OCI-LY7 (cell line): Measurements from ENCODE around the gene DCC. TPM values are rescaled to one million over a fixed set of nuclear protein-coding genes. Genes with fewer than 3 reads are reported as not detected.

Experiments used
- BruUV-seq: library from RNA; stranded (reverse); fragments of 400-500 nt; replicated peaks from 2 replicates; lab custom pipeline; 2021; lab: Mats Ljungman, UMichigan
- CTCF ChIA-PET: fragments of 300-600 bp; sonication (Branson Sonifier 250); formaldehyde crosslinking; loops from one replicate; lab custom pipeline; 2022; ENCODE audit warnings: antibody characterized with exemption; ENCODE audit not compliant: unreplicated experiment; lab: Charles Lee
- POLR2A ChIA-PET: fragments of 300-600 bp; sonication (Branson Sonifier 250); formaldehyde crosslinking; loops from one replicate; lab custom pipeline; 2022; ENCODE audit warnings: antibody characterized with exemption; lab: Charles Lee
- DNase-seq: peaks from one replicate; pipeline ENCODE4 v3.0.0-alpha.2; 2015; ENCODE audit warnings: low spot score
- H2AFZ ChIP-seq: fragments of 200-600 bp; sonication (generic), shearing (Covaris generic); 2 replicates; pipeline ENCODE4 v1.6.1; 2014; ENCODE audit warnings: mild to moderate bottlenecking, antibody characterized with exemption, low read length, moderate library complexity
- H3K27ac ChIP-seq: fragments of 200-600 bp; sonication (generic); 2 replicates; pipeline ENCODE4 v1.5.1; 2014; ENCODE audit warnings: mixed run types, low read depth, mild to moderate bottlenecking, moderate library complexity, low read length, inconsistent platforms; ENCODE audit not compliant: poor library complexity, severe bottlenecking
- H3K36me3 ChIP-seq: fragments of 200-600 bp; sonication (generic); 2 replicates; pipeline ENCODE4 v1.6.1; 2014; ENCODE audit warnings: mild to moderate bottlenecking, antibody characterized with exemption, low read length, moderate library complexity, mixed read lengths; ENCODE audit not compliant: insufficient read depth
- H3K4me1 ChIP-seq: fragments of 200-600 bp; sonication (generic); 2 replicates; pipeline ENCODE4 v1.5.1; 2014; ENCODE audit warnings: mild to moderate bottlenecking, low read length; ENCODE audit not compliant: insufficient read depth, poor library complexity, severe bottlenecking
- H3K4me2 ChIP-seq: fragments of 200-600 bp; sonication (generic); 2 replicates; pipeline ENCODE4 v1.6.1; 2014; ENCODE audit warnings: mild to moderate bottlenecking, low read length
- H3K4me3 ChIP-seq: fragments of 200-600 bp; sonication (generic); 2 replicates; pipeline ENCODE4 v1.5.1; 2014; ENCODE audit warnings: mild to moderate bottlenecking, low read depth, low read length; ENCODE audit not compliant: poor library complexity, severe bottlenecking
- H3K79me2 ChIP-seq: fragments of 200-600 bp; sonication (generic); 2 replicates; pipeline ENCODE4 v1.6.1; 2016; ENCODE audit warnings: low read depth, mild to moderate bottlenecking, low read length, moderate library complexity, mixed read lengths; ENCODE audit not compliant: insufficient read depth
- H3K9me2 ChIP-seq: fragments of 200-600 bp; sonication (generic); 2 replicates; pipeline ENCODE4 v1.6.1; 2016; ENCODE audit warnings: mild to moderate bottlenecking, low read length, mixed read lengths; ENCODE audit not compliant: insufficient read depth
- H3K9me3 ChIP-seq: fragments of 200-600 bp; sonication (generic); 2 replicates; pipeline ENCODE4 v1.6.1; 2014; ENCODE audit warnings: mild to moderate bottlenecking, mixed run types, low read length, mixed read lengths
- H4K20me1 ChIP-seq: fragments of 200-600 bp; sonication (generic); 2 replicates; pipeline ENCODE4 v1.6.1; 2014; ENCODE audit warnings: mild to moderate bottlenecking, antibody characterized with exemption, low read length, moderate library complexity, mixed read lengths; ENCODE audit not compliant: insufficient read depth
- EZH2phosphoT487 ChIP-seq: fragments of 200-600 bp; sonication (generic); IDR thresholded peaks from 2 replicates; pipeline ENCODE4 v1.6.1; 2018; ENCODE audit warnings: low read depth, borderline replicate concordance, mild to moderate bottlenecking, mixed run types, antibody characterized with exemption, low read length, moderate library complexity, mixed read lengths
- intact Hi-C: fragments of 100-400 bp; cut with micrococcal nuclease; formaldehyde crosslinking; loops from one replicate; pipeline ENCODE4 v1.10.0; 2022; ENCODE audit not compliant: unreplicated experiment
- total RNA-seq, 2 experiments: library from RNA; depleted of rRNA in 1 of 2; stranded (reverse); fragments of >200 nt in 1 of 2; shearing (Covaris generic) in 1 of 2; gene quantifications; 2 replicates each; pipeline ENCODE4 v1.2.3, GENCODE V29; 2014 to 2022
- TF ChIP-seq, protein P1 (sequence below): fragments of 200-600 bp; sonication (generic); conservative IDR thresholded peaks from 2 replicates; pipeline ENCODE4 v1.5.1; 2014; ENCODE audit warnings: mild to moderate bottlenecking, antibody characterized with exemption, low read length, moderate library complexity, mixed read lengths

Gene DCC
- total RNA-seq, 2 experiments from 2014 or later: not detected

DNA sequence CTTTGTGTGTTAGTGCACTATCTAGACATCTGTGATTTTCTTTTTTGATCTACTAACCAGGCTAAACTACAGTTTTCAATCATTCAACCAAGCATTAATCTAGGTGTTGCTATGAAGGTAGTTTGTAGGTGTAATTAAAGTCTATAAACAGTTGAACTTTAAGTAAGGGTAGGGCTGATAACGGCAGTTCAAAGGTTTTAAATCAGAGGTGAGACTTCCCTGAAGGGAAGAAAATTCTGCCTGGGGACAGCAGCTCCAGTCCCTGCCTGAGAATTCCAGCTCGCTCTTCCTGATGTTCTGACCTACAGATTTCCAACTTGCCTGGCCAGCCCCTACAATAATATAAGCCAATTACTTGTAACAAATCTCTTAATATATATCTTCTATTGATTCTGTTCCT lies 1220.5 kb downstream of the DCC start:
- CTCF ChIA-PET: no interaction called here
- intact Hi-C loops: no loop called here
- no peaks in the 10 kb centered on the region for H3K4me1 ChIP-seq
- BruUV-seq: no TSS peak
- H3K9me3 ChIP-seq: no peaks in the 10 kb centered on the region
- no peaks in the 10 kb centered on the region for H4K20me1 ChIP-seq
- no peak overlapping the region for H3K4me2 ChIP-seq
- H2AFZ ChIP-seq: no peak overlapping the region
- POLR2A ChIA-PET: no interaction called here
- H3K27ac ChIP-seq: no peak overlapping the region
- TF ChIP-seq, protein P1, sequence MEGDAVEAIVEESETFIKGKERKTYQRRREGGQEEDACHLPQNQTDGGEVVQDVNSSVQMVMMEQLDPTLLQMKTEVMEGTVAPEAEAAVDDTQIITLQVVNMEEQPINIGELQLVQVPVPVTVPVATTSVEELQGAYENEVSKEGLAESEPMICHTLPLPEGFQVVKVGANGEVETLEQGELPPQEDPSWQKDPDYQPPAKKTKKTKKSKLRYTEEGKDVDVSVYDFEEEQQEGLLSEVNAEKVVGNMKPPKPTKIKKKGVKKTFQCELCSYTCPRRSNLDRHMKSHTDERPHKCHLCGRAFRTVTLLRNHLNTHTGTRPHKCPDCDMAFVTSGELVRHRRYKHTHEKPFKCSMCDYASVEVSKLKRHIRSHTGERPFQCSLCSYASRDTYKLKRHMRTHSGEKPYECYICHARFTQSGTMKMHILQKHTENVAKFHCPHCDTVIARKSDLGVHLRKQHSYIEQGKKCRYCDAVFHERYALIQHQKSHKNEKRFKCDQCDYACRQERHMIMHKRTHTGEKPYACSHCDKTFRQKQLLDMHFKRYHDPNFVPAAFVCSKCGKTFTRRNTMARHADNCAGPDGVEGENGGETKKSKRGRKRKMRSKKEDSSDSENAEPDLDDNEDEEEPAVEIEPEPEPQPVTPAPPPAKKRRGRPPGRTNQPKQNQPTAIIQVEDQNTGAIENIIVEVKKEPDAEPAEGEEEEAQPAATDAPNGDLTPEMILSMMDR: no peak
- no peak for TF ChIP-seq EZH2phosphoT487
- no peak overlapping the region for H3K4me3 ChIP-seq
- no peaks in the 10 kb centered on the region for H3K36me3 ChIP-seq
- no peaks in the 10 kb centered on the region for H3K79me2 ChIP-seq
- no peak for DNase-seq
- no peaks in the 10 kb centered on the region for H3K9me2 ChIP-seq

DNA sequence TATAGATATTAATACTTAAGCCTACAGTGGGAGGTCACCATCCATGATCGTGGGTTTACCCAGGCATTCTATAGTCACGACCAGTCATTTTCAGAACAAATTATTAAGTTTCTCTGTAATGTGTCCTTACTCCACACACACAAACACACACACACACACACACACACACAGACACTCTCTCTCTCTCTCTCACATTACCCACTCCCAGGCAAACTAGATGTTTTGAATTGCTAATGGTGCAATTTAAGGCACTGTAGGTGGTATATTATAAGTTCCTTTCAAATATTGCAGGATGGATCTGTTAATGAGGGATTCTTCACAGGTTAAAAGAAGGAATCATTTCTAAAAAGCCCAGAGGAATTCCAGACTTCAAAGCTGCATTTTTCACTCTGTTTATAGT lies 1226.6 kb downstream of the DCC start:
- Histone ChIP-seq H3K27ac (no peak overlapping the region), H3K4me1 (no peaks in the 10 kb centered on the region), H3K9me3 (no peaks in the 10 kb centered on the region), H4K20me1 (no peaks in the 10 kb centered on the region), H3K36me3 (no peaks in the 10 kb centered on the region), H3K79me2 (no peaks in the 10 kb centered on the region), H3K9me2 (no peaks in the 10 kb centered on the region), H3K4me3 (no peak overlapping the region), H3K4me2 (no peak overlapping the region), H2AFZ (no peak overlapping the region)
- ChIA-PET POLR2A (no interaction called here), CTCF (no interaction called here)
- TF ChIP-seq, protein P1: no peak
- TF ChIP-seq EZH2phosphoT487: no peak
- BruUV-seq: no TSS peak
- intact Hi-C loops: loop anchor here (5.0 kb wide), 1 partner anchor 556 kb away; no protein-coding TSS in a partner anchor
- no peak for DNase-seq

DNA sequence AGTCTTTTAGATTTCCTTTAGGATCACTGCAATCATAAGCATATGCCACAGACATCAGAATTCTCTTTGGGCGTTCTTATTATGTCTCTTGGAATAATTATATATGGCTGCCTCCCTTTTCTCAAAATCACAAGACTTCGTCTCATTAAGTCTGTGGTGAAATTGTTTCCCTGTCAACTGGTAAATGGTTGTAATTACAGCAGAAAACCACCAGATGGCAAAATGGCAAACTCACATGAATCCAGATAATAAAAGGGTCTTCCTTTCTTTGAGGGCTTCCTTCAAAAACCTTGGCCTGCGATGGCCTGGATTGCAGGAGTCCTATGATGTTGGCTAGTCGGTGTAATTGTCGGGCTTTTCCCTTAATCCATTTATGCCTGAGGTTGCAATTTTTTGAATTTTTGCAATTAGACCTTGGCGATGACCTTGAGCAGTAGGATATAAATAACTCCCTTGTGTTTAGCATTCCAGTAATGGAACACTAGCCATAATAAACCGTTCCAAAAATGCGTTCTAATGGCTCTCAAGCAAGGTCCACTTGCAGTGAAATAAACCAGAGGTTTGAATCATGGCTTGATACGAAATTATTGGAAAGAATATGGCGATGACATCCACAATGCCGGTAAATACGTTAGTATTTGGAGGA lies 1228.1 kb downstream of the DCC start:
- H3K4me1 ChIP-seq: no peaks in the 10 kb centered on the region
- no peak overlapping the region for H3K27ac ChIP-seq
- CTCF ChIA-PET: no interaction called here
- no peaks in the 10 kb centered on the region for H3K9me3 ChIP-seq
- intact Hi-C loops: loop anchor here (5.0 kb wide), 1 partner anchor 554 kb away; no protein-coding TSS in a partner anchor
- H3K4me3 ChIP-seq: no peak overlapping the region
- TF ChIP-seq EZH2phosphoT487: no peak
- TF ChIP-seq, protein P1: peak; percentile 70
- no peaks in the 10 kb centered on the region for H3K36me3 ChIP-seq
- POLR2A ChIA-PET: interaction anchor here (0.7 kb wide), 1 partner anchor 11 kb away, joined by 3 read pairs; no protein-coding TSS in a partner anchor
- no peaks in the 10 kb centered on the region for H3K79me2 ChIP-seq
- H4K20me1 ChIP-seq: no peaks in the 10 kb centered on the region
- no peak overlapping the region for H2AFZ ChIP-seq
- peak; percentile 16 for DNase-seq
- no TSS peak for BruUV-seq
- no peaks in the 10 kb centered on the region for H3K9me2 ChIP-seq
- H3K4me2 ChIP-seq: no peak overlapping the region
